Measurements from ENCODE around the gene GYPE. TPM values are rescaled to one million over a fixed set of nuclear protein-coding genes. Genes with fewer than 3 reads are reported as not detected.
"Not testable (repeated sequence)": the region's sequence is repeated elsewhere in the genome, so short reads cannot be mapped to it uniquely, and the experiment has no call there.

The GYPE gene
- total RNA-seq: not detected

GRCh38 chr4:143905440-143905839 is at the start of gene GYPE:
Gene GYPE (minus strand): TSS chr4:143905559. CDS start chr4:143905507, 52 bp downstream.
- H3K9me3 ChIP-seq; H3K36me3 ChIP-seq (replicated peaks in 1 of 2; ENCODE audit: insufficient read depth in 1 of 2, low read depth in 2 of 2); intact Hi-C loops (cut with DNase I); H3K27ac ChIP-seq; H3K4me3 ChIP-seq; H3K27me3 ChIP-seq; DNase-seq; H3K4me1 ChIP-seq; ATAC-seq: not testable (repeated sequence)
- WGBS, 2 donors: 79 to 92% methylated on average over 2 of the region's 2 CpGs

GRCh38 chr4:143951458-143951972 is 46.2 kb upstream of the GYPE start:
- ATAC-seq; H3K9me3 ChIP-seq; H3K4me1 ChIP-seq; H3K4me3 ChIP-seq; H3K36me3 ChIP-seq (replicated peaks in 1 of 2; ENCODE audit: insufficient read depth in 1 of 2, low read depth in 2 of 2); DNase-seq; H3K27me3 ChIP-seq; H3K27ac ChIP-seq; intact Hi-C loops (cut with DNase I): not testable (repeated sequence)

- H3K4me1 ChIP-seq; H3K36me3 ChIP-seq (replicated peaks in 1 of 2; ENCODE audit: insufficient read depth in 1 of 2, low read depth in 2 of 2); H3K9me3 ChIP-seq; intact Hi-C loops (cut with DNase I); H3K27ac ChIP-seq; DNase-seq; H3K27me3 ChIP-seq; ATAC-seq; H3K4me3 ChIP-seq: not testable (repeated sequence)
- 79% methylated on average over 4 of the region's 4 CpGs for WGBS, 2 donors
These were observed 45.6 kb upstream of the GYPE start for GRCh38 chr4:143950967-143951366.

GRCh38 chr4:143950185-143950584 is 44.8 kb upstream of the GYPE start:
- ATAC-seq; H3K27ac ChIP-seq; intact Hi-C loops (cut with DNase I); H3K4me3 ChIP-seq; H3K9me3 ChIP-seq; H3K27me3 ChIP-seq; DNase-seq; H3K4me1 ChIP-seq; H3K36me3 ChIP-seq (replicated peaks in 1 of 2; ENCODE audit: insufficient read depth in 1 of 2, low read depth in 2 of 2): not testable (repeated sequence)
- 19 to 57% methylated on average over 1 of the region's 1 CpG for WGBS, 2 donors

- H3K36me3 ChIP-seq (replicated peaks in 1 of 2; ENCODE audit: insufficient read depth in 1 of 2, low read depth in 2 of 2); ATAC-seq; H3K27ac ChIP-seq; DNase-seq; H3K4me1 ChIP-seq; intact Hi-C loops (cut with DNase I); H3K27me3 ChIP-seq; H3K9me3 ChIP-seq; H3K4me3 ChIP-seq: not testable (repeated sequence)
- 43 to 53% methylated on average over 1 of the region's 1 CpG for whole genome bisulfite sequencing, 2 donors
These were observed 42.1 kb upstream of the GYPE start for GRCh38 chr4:143947493-143947892.

- DNase-seq; H3K9me3 ChIP-seq; H3K27me3 ChIP-seq; intact Hi-C loops (cut with DNase I); H3K36me3 ChIP-seq (replicated peaks in 1 of 2; ENCODE audit: insufficient read depth in 1 of 2, low read depth in 2 of 2); H3K4me3 ChIP-seq; ATAC-seq; H3K27ac ChIP-seq; H3K4me1 ChIP-seq: not testable (repeated sequence)
- 82 to 91% methylated on average over 2 of the region's 2 CpGs for WGBS, 2 donors
These were observed 35.3 kb upstream of the GYPE start for GRCh38 chr4:143940708-143941107.

GRCh38 chr4:143939528-143939927 is 34.2 kb upstream of the GYPE start:
- intact Hi-C loops (cut with DNase I): no loop called here
- no peaks in the 10 kb centered on the region for H3K4me1 ChIP-seq
- no peaks in the 10 kb centered on the region for H3K27me3 ChIP-seq
- H3K4me3 ChIP-seq: no peak overlapping the region
- no peak overlapping the region for H3K27ac ChIP-seq
- DNase-seq (no peak), ATAC-seq (no peak)
- WGBS, 2 donors: 96% methylated on average over 2 of the region's 2 CpGs
- no peak for TF ChIP-seq CTCF (IDR thresholded peaks at IDR 0.05)
- no peaks in the 10 kb centered on the region for H3K9me3 ChIP-seq
- H3K36me3 ChIP-seq (replicated peaks in 1 of 2; ENCODE audit: insufficient read depth in 1 of 2, low read depth in 2 of 2): no peaks in the 10 kb centered on the region

GRCh38 chr4:143938890-143939289 is 33.5 kb upstream of the GYPE start:
- H3K27ac ChIP-seq; H3K4me1 ChIP-seq; H3K9me3 ChIP-seq; DNase-seq; H3K27me3 ChIP-seq; H3K4me3 ChIP-seq; ATAC-seq; intact Hi-C loops (cut with DNase I); H3K36me3 ChIP-seq (replicated peaks in 1 of 2; ENCODE audit: insufficient read depth in 1 of 2, low read depth in 2 of 2): not testable (repeated sequence)
- WGBS, 2 donors: 54 to 67% methylated on average over 4 of the region's 4 CpGs

Data from body of pancreas (tissue), 4 donors.